ENCODE measurements around the gene CCDC102B.

Gene CCDC102B

DNA sequence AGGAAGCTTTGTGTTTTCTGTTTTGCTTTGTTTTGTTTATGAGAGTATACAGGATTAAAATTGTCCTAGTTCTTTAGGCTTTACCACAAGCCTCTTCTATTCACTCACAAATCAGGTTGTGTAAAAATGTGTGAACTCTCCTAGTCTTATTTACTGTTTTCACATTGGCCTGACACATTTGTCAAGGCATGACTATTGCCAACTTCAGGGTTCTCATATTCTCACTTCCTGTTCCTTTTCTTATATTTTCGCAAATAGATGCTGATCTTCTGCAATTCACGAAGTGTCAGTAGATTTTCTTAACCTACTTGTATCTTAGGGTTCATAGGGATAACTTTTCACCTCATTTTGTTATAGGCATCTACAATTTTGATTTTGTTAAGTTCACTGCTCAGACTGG is 67.1 kb downstream of the CCDC102B start:
- no peak for DNase-seq
- no peak overlapping the region for H3K9ac ChIP-seq (ENCODE audit: low read length)
- no CpG with 5 or more reads among the region's 2 CpGs for WGBS (ENCODE audit: extremely low coverage, insufficient coverage, insufficient read length)
- H4K12ac ChIP-seq (ENCODE audit: low read depth, low read length) = no peak overlapping the region
- no peak overlapping the region for H3K4me3 ChIP-seq (ENCODE audit: low read depth, low read length)
- no peaks in the 10 kb centered on the region for H3K79me1 ChIP-seq (ENCODE audit: low read length)
- no peak overlapping the region for H2BK5ac ChIP-seq (ENCODE audit: low read depth, low read length, poor library complexity)
- no peaks in the 10 kb centered on the region for H3K27me3 ChIP-seq (ENCODE audit: insufficient read depth, low read length)
- H3K36me3 ChIP-seq (ENCODE audit: control insufficient read depth in 1 of 2, insufficient read depth in 2 of 2, low read length in 2 of 2) = no peaks in the 10 kb centered on the region
- H2BK12ac ChIP-seq (ENCODE audit: low read length) = no peak overlapping the region
- no peak overlapping the region for H3K23ac ChIP-seq (ENCODE audit: low read length)
- no peaks in the 10 kb centered on the region for H3K4me1 ChIP-seq (ENCODE audit: control insufficient read depth in 1 of 2, insufficient read depth in 2 of 2, low read length in 2 of 2)
- H2AK5ac ChIP-seq (ENCODE audit: low read length) = no peak overlapping the region
- H3K4me2 ChIP-seq (ENCODE audit: low read length) = no peak overlapping the region
- H4K91ac ChIP-seq (ENCODE audit: low read depth, low read length) = no peak overlapping the region
- H3K79me2 ChIP-seq (ENCODE audit: control insufficient read depth, insufficient read depth, low read length, poor library complexity) = no peaks in the 10 kb centered on the region
- H2BK120ac ChIP-seq (ENCODE audit: insufficient read depth, low read length, poor library complexity) = no peak overlapping the region
- H3K4ac ChIP-seq (ENCODE audit: low read depth, low read length) = no peak overlapping the region
- H2AFZ ChIP-seq (ENCODE audit: insufficient read depth, low read length, poor library complexity) = no peak overlapping the region
- no peak overlapping the region for H3K27ac ChIP-seq (ENCODE audit: low read depth, low read length)
- H4K8ac ChIP-seq (ENCODE audit: low read depth, low read length) = no peak overlapping the region
- no peak overlapping the region for H3K18ac ChIP-seq (ENCODE audit: low read length)
- H3K9me3 ChIP-seq (ENCODE audit: insufficient read depth, low read depth, low read length) = no peaks in the 10 kb centered on the region
- no peak overlapping the region for H3K14ac ChIP-seq (ENCODE audit: low read length)

DNA sequence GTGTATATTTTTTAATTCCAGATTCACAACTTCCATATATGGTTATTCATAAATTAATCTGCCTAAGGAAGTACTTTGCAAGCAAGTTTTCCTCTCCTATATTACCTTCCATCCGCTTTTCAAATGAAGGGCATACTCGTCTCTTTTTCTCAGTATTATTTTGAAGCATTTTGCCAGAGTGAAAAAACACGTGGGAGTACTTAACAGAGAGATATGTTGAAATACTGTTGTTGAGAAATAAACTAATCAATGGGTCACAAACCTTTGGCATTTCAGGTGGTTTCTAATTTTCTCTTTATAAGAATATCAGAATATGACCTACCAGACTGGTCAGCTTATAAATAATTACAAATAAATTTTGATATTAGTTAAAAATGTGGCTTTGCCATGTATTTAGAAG is 67.6 kb downstream of the CCDC102B start:
- no CpG with 5 or more reads among the region's 3 CpGs for WGBS (ENCODE audit: extremely low coverage, insufficient coverage, insufficient read length)

DNA sequence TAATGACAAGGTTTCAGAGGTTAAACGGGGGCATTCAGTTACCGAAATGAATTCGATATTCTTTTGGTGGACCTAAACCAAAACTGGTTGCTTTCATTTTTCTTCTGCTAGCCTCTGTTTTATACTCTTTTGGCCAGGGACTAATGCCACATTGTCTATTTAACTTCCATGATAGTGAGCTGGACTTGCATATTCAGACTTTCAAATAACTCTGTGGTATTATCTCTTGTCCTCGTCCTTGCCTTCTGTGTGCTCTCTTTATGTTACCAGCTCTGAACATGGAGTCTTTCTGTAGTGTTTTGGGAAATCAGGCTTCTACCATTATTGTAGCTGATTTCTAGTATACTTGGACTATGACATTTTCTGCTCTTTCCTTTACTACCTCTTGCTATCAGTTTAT is 75.1 kb downstream of the CCDC102B start:
- H3K14ac ChIP-seq (ENCODE audit: low read length) = no peak overlapping the region
- H3K27ac ChIP-seq (ENCODE audit: low read depth, low read length) = no peak overlapping the region
- H3K23ac ChIP-seq (ENCODE audit: low read length) = no peak overlapping the region
- H3K79me1 ChIP-seq (ENCODE audit: low read length) = no peaks in the 10 kb centered on the region
- H2AFZ ChIP-seq (ENCODE audit: insufficient read depth, low read length, poor library complexity) = no peak overlapping the region
- no peak overlapping the region for H4K12ac ChIP-seq (ENCODE audit: low read depth, low read length)
- H2BK5ac ChIP-seq (ENCODE audit: low read depth, low read length, poor library complexity) = no peak overlapping the region
- no CpG with 5 or more reads among the region's 4 CpGs for WGBS (ENCODE audit: extremely low coverage, insufficient coverage, insufficient read length)
- no peaks in the 10 kb centered on the region for H3K79me2 ChIP-seq (ENCODE audit: control insufficient read depth, insufficient read depth, low read length, poor library complexity)
- H3K27me3 ChIP-seq (ENCODE audit: insufficient read depth, low read length) = no peaks in the 10 kb centered on the region
- no peak overlapping the region for H3K4me2 ChIP-seq (ENCODE audit: low read length)
- H2BK12ac ChIP-seq (ENCODE audit: low read length) = no peak overlapping the region
- no peaks in the 10 kb centered on the region for H3K4me1 ChIP-seq (ENCODE audit: control insufficient read depth in 1 of 2, insufficient read depth in 2 of 2, low read length in 2 of 2)
- H3K4me3 ChIP-seq (ENCODE audit: low read depth, low read length) = no peak overlapping the region
- H2BK120ac ChIP-seq (ENCODE audit: insufficient read depth, low read length, poor library complexity) = no peak overlapping the region
- no peak overlapping the region for H4K8ac ChIP-seq (ENCODE audit: low read depth, low read length)
- H3K4ac ChIP-seq (ENCODE audit: low read depth, low read length) = no peak overlapping the region
- no peak overlapping the region for H4K91ac ChIP-seq (ENCODE audit: low read depth, low read length)
- H3K18ac ChIP-seq (ENCODE audit: low read length) = no peak overlapping the region
- no peak overlapping the region for H3K9ac ChIP-seq (ENCODE audit: low read length)
- H2AK5ac ChIP-seq (ENCODE audit: low read length) = no peak overlapping the region
- no peaks in the 10 kb centered on the region for H3K9me3 ChIP-seq (ENCODE audit: insufficient read depth, low read depth, low read length)
- DNase-seq = no peak
- no peaks in the 10 kb centered on the region for H3K36me3 ChIP-seq (ENCODE audit: control insufficient read depth in 1 of 2, insufficient read depth in 2 of 2, low read length in 2 of 2)

More for the DNA sequence above, 67.6 kb downstream of the CCDC102B start:
- Histone ChIP-seq H3K79me1 (ENCODE audit: low read length) (no peaks in the 10 kb centered on the region), H2BK120ac (ENCODE audit: insufficient read depth, low read length, poor library complexity) (no peak overlapping the region), H3K4me1 (ENCODE audit: control insufficient read depth in 1 of 2, insufficient read depth in 2 of 2, low read length in 2 of 2) (no peaks in the 10 kb centered on the region), H2BK5ac (ENCODE audit: low read depth, low read length, poor library complexity) (no peak overlapping the region), H3K27me3 (ENCODE audit: insufficient read depth, low read length) (no peaks in the 10 kb centered on the region), H2BK12ac (ENCODE audit: low read length) (no peak overlapping the region), H4K8ac (ENCODE audit: low read depth, low read length) (no peak overlapping the region), H3K36me3 (ENCODE audit: control insufficient read depth in 1 of 2, insufficient read depth in 2 of 2, low read length in 2 of 2) (no peaks in the 10 kb centered on the region), H2AFZ (ENCODE audit: insufficient read depth, low read length, poor library complexity) (no peak overlapping the region), H3K14ac (ENCODE audit: low read length) (no peak overlapping the region), H3K18ac (ENCODE audit: low read length) (no peak overlapping the region), H4K12ac (ENCODE audit: low read depth, low read length) (no peak overlapping the region), H2AK5ac (ENCODE audit: low read length) (no peak overlapping the region), H3K27ac (ENCODE audit: low read depth, low read length) (no peak overlapping the region), H4K91ac (ENCODE audit: low read depth, low read length) (no peak overlapping the region), H3K79me2 (ENCODE audit: control insufficient read depth, insufficient read depth, low read length, poor library complexity) (no peaks in the 10 kb centered on the region), H3K4me2 (ENCODE audit: low read length) (no peak overlapping the region), H3K9ac (ENCODE audit: low read length) (no peak overlapping the region), H3K23ac (ENCODE audit: low read length) (no peak overlapping the region), H3K4ac (ENCODE audit: low read depth, low read length) (no peak overlapping the region), H3K4me3 (ENCODE audit: low read depth, low read length) (no peak overlapping the region), H3K9me3 (ENCODE audit: insufficient read depth, low read depth, low read length) (no peaks in the 10 kb centered on the region)
- DNase-seq = no peak

DNA sequence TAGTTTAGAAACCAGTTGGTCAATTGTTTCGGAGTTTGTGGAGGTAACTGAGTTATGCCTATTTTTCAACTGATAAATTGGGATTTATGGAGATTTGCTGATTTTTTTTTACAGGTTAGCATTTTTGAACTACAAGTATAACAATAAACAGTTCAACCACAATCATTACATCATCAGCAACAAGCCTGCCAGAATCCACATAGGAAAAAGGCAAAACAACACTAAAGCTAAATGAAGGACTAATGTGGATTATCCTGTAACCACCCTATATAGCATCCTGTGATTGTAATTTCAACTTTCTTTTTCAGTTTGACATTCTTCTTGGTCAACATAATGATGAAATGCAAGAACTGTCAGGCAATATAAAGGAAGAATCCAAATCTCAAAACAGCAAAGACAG is 76.5 kb downstream of the CCDC102B start:
- Histone ChIP-seq H2AFZ (ENCODE audit: insufficient read depth, low read length, poor library complexity) (no peak overlapping the region), H3K27ac (ENCODE audit: low read depth, low read length) (no peak overlapping the region)
- no CpG with 5 or more reads among the region's 1 CpG for WGBS (ENCODE audit: extremely low coverage, insufficient coverage, insufficient read length)

More for the DNA sequence above, 76.5 kb downstream of the CCDC102B start:
- Histone ChIP-seq H4K12ac (ENCODE audit: low read depth, low read length) (no peak overlapping the region), H3K9me3 (ENCODE audit: insufficient read depth, low read depth, low read length) (no peaks in the 10 kb centered on the region), H3K14ac (ENCODE audit: low read length) (no peak overlapping the region), H3K9ac (ENCODE audit: low read length) (no peak overlapping the region), H3K18ac (ENCODE audit: low read length) (no peak overlapping the region), H2AK5ac (ENCODE audit: low read length) (no peak overlapping the region), H3K27me3 (ENCODE audit: insufficient read depth, low read length) (no peaks in the 10 kb centered on the region), H3K4me2 (ENCODE audit: low read length) (no peak overlapping the region), H2BK5ac (ENCODE audit: low read depth, low read length, poor library complexity) (no peak overlapping the region), H4K8ac (ENCODE audit: low read depth, low read length) (no peak overlapping the region), H3K79me1 (ENCODE audit: low read length) (no peaks in the 10 kb centered on the region), H3K79me2 (ENCODE audit: control insufficient read depth, insufficient read depth, low read length, poor library complexity) (no peaks in the 10 kb centered on the region), H3K4me1 (ENCODE audit: control insufficient read depth in 1 of 2, insufficient read depth in 2 of 2, low read length in 2 of 2) (no peaks in the 10 kb centered on the region), H3K36me3 (ENCODE audit: control insufficient read depth in 1 of 2, insufficient read depth in 2 of 2, low read length in 2 of 2) (no peaks in the 10 kb centered on the region), H3K4ac (ENCODE audit: low read depth, low read length) (no peak overlapping the region), H2BK120ac (ENCODE audit: insufficient read depth, low read length, poor library complexity) (no peak overlapping the region), H4K91ac (ENCODE audit: low read depth, low read length) (no peak overlapping the region), H3K4me3 (ENCODE audit: low read depth, low read length) (no peak overlapping the region), H2BK12ac (ENCODE audit: low read length) (no peak overlapping the region), H3K23ac (ENCODE audit: low read length) (no peak overlapping the region)
- no peak for DNase-seq

All from trophoblast cell (in vitro differentiated cells and primary cell).